A204.1 (cell line): ENCODE results near the gene CTRB1.
"Not testable (repeated sequence)": the region's sequence is repeated elsewhere in the genome, so short reads cannot be mapped to it uniquely, and the experiment has no call there.

Experiments used
- FAIRE-seq: peaks from 2 replicates; lab custom pipeline; 2012; peaks lifted over from hg19 to GRCh38; lab: Jason Lieb, UNC

CTRB1 gene

DNA sequence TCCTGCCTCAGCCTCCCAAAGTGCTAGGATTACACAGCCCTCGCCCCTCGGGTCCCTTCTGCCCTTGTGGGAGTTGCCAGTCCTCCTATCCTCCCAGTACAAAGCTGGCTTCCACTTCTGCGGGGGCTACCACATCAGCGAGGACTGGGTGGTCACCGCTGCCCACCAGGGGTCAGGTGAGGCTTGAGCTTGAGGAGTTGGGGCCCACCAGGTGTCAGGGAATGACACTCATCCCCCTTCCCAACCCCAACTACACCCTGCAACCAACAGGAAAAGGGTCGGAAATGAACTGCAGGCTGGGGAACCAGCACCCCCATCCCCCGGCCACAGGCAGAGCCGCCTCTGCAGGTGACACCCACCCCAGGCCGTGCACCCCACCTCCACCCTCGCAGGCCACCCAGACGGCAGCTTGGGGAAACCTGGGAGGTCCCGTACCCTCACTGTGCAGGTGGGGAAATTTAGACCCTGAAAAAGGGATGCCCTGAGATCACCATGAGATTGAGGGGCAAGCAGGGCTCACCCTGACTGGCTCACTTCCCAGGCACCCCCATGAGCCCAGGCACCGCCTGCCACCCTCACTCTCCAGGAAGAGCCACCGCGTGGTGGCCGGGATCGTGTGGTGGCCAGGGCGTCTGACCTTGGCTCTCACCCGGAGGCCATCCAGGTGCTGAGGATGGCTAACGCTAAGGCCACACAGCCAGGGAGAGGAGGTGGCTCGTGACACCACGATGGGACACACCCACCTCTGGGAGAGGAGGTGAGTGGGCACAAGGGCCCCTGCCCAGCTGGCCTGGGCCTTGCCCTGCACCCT is 8.0 kb downstream of the CTRB1 start:
- FAIRE-seq, result no peak

DNA sequence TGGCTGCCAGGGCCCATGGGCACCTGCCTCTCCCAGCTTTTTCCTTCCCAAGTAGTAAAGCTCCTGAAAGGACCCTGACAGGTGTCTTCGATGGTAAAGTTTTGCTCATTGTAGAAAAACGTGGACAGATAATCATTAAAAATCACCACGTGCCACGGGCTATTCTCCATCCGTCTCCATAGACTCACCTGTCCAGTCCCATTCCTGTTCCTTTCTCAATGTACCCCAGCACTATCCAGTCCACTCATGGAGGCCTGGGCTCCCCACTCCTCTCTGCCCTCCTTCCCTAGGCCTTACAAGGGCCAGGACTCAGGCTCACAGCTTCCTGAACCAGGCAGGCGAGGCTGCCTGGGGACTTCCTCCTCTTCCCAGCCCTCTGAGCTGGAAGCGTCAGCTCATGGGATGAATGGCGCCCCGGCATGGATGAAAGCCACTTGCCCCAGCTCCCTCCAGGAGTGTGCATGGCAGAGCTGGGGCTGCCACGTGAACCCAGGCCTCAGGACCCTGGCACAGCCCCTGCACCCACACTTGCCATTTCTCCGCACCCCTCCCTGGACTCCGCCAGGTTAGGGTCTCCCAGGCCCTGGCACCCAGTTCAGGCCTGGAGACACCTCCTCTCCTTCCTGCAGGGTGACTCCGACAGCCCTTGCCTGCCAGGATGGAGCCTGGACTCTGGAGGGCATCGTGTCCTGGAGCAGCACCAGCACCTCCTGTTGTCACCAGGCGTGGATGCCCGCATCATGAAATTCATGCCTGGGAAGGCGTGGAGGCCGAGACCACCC is 8.8 kb downstream of the CTRB1 start:
- no peak for FAIRE-seq

GRCh38 chr16:75228143-75228976 is 9.6 kb downstream of the CTRB1 start:
- FAIRE-seq, result no peak

DNA sequence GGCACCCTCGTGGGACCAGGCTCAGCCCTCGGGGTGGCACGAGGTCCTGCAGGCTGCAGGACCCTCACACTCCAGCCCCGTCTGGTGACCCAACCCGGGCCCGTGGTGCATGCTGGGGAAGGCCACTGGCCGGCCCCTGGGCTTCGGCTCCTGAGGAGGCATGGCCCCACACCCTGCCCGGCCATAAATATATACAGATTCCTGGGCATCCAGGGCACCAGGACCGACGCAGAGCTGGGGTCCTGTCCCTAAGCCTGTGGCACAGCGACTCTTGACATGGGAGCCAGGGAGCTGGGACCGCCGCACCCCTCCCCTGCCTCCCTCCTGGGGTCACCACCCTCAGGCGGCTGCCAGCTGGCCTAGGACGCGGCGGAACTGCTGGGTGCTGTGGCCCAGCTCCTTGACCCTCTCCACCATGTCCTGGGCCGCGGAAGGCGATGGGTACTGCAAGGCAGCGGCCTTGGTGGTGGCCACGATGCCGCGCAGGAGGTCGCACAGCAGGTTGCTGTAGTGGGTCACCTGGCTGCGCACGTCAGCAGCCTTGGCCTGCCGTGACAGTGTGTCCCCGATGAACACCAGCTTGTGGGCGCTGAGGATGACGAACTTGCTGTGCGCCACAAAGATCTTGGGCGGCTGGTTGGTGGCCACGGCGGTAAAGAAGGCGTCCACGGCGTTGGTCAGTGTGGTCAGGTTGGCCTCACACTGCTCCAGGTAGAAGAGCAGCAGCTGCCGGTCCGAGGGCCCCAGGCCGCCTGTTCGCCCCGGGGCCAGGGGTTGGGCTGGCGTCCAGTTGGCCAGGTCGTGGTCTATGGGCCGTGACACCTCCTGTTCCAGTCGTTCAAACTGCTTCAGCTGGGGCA is 10.6 kb downstream of the CTRB1 start:
- no peak for FAIRE-seq

GRCh38 chr16:75230471-75231110 is 11.8 kb downstream of the CTRB1 start:
- no peak for FAIRE-seq

DNA sequence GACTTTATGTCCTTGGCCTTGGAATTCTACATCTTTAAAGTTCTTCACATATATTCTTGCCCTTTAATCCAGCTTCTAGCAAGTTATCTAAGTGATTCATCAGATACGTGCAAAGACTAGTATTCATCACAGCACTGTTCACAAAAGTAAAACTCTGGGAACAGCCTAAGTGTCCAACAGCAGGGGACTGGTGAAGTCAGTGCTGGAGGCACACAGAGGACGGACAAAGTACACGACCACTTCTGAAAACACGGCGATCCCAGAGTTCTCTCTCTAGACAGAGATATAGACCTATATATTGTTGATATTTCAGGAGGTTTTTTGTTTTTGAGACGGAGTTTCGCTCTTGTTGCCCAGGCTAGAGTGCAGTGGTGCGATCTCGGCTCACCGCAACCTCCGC is 12.8 kb downstream of the CTRB1 start:
- FAIRE-seq, result no peak

- no peak for FAIRE-seq
These were observed 14.8 kb downstream of the CTRB1 start for GRCh38 chr16:75233611-75233938.

DNA sequence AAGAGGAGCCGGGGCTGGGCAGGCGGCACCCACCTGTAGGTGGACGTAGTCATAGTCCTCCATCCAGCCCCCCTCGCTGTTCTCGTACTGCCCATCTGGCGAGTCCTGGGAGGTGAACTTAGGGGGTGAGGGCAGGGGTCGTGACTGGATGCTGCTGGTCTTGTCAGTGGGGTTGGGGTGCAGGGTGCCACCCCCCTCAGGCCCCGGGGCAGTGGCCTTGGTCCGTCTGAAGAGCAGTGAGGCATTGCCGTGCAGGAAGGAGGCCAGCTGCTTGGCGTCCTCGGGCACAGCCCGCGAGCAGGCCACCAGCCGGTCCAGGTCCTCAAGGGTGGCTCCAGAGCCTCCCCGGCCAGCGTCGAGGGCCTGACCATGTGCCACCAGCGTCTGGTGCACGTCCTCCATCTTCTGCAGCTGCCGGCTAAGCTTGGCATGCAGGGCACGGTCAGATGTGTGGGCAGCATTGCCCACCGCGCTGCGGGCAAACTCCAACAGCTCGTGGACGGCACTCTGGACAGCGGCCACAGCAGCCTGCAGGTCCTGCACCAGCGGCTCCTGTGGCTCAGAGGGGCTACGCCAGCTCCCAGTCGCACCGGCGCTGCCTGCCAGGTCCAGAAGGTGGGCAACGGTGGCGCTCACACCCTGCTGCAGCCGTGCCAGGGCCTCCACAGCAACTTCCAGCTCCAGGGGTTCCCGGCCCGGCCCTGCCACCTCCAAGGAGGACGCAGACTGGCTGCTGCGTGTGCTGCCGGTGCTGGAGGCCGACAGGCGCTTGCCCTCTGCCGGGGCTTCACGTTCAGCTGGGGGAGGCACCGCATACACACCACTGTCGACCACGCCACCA is 16.3 kb downstream of the CTRB1 start:
- FAIRE-seq, result no peak

GRCh38 chr16:75235721-75236193 is 17.0 kb downstream of the CTRB1 start:
- FAIRE-seq, result no peak

DNA sequence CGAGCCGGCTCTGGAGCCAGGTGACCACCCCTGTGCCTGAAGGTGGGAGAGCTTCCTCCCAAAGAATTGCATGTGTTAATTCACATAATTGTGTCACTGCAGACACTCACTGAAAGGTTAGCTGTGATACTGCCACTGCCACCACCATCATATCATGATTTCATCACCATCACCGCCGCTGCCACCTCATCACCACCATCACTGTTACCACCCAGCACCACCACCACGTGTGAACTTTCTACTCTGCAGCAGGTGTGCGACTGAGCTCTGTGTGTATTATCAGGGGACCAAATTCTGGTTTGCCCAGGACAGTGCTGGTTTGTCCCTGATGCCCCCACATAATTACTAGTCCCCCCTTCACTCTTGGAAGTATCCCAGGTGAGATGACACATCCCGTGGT is 17.4 kb downstream of the CTRB1 start:
- FAIRE-seq, result no peak

DNA sequence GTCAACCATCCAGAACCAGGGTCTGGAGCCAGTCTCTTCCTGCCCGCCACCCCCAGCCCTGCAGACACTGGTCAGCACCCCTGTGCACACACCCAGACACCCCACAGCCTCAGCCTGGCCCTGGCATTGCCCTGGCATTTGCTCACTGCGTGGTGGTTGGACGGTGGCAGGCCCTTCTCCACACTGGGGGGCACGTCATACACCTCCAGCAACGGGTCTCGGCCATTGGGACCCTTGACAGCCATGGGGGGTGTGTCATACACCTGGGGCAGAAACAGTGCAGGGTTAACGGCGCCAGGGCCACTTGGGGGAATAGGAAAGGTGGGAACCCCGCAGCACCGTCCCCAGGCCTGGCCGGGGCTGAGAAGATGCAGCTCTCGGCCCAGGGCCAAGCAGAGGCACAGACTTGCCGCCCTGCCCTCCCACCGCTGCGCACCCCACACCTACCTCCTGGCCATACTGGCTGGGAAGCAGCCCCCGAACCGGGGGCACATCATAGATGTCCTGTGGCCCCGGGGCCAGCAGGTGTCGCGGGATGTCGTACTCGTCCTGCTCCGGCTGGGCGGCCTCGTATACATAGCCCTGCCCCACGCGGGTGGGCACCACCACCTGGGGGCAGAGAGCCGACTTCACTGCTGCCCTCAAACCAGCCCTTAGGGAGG is 18.1 kb downstream of the CTRB1 start:
- no peak for FAIRE-seq

DNA sequence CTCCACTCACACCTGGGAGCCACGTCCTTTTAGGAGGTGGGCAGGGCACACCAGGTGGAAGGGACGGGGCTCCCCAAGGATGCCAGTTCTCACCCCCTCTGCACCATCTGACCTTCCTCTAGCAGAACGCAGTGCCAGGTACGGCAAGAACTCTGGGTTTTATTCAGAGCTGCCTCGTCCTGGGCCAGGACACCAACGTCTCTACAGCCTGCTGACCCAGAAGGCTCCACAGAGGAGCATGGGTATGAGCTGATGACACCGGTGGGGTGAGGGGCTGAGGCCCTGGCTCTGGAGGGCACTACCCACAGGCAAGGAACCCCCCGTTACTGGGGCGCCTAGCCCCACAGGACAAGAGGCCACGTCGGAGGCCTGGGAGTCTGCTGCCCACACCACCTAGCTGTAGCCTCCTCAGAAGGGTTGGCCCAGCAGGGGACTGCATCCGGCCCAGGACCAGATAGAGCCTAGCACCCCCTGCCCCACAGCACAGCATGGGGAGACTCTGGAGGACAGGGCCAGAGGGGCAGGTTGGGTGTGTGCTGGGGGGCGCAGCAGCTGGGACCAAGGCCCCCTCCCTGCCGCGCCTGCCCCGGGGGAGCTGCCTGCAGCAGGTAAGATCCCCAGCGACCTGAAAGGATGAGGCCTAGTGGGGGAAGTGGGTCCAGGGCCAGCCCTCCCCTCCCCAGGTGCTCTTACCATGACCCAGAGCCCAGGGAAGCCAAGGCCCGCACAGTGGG is 18.8 kb downstream of the CTRB1 start:
- FAIRE-seq, result no peak

DNA sequence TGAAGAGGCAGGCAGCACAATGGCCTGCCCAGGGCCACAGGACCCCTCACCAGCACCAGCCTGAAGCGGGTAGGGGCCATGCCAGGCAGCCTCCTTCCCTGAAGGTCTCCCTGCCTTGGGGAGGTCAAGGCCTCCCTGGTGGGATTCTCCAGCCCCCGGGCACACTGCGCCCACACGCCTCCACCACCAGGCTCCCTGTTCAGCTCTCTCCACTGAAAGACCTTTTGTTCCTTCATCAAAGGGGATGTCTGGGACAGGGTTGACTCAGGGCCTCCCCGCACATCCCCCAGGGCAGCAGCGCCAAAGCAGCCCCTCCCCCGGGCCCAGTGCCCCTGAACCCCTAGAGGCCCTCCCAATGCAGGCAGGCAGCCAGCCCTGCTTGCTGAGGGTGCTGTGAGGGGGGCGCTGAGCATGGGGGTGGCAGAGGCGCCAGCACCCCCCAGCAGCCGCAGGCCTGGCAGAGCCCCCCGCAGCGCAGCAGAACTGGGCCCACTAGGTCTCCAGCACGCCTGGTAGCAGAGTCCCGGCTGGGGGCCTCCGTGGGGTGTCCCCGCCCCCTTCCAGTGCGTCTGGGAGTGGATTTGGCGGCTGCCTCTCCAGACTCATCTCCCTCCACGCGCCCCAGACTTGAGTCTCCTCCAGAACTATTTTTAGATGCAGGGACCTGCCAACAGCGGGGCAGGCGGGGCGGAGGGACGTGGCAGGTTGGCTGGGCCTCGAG is 19.5 kb downstream of the CTRB1 start:
- FAIRE-seq, result no peak

GRCh38 chr16:75238853-75239541 is 20.2 kb downstream of the CTRB1 start:
- no peak for FAIRE-seq

- no peak for FAIRE-seq
These were observed 20.8 kb downstream of the CTRB1 start for GRCh38 chr16:75239542-75240122.

GRCh38 chr16:75240633-75241032 is 21.8 kb downstream of the CTRB1 start:
- FAIRE-seq, result not testable (repeated sequence)

DNA sequence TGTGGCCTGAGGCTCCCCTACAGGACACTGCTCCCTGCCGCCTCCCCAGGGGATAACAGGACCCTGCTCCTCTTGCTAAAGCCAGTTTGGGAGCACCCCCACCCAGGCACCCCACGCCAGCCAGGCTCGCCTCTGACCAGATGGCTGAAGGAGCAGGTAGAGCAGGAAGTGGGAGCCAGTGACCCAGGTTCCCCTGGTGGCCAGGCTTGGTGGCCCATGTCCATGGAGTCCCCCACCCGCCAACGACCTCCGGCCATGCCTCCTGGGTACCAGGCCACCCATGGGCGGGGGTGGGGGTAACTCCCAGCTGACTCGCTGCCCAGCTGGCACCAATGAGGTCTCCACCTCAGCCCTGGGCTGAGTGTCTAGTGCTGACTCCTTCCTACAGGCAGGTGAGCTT is 22.6 kb downstream of the CTRB1 start:
- no peak for FAIRE-seq
